ENCODE results near the gene GIMAP8. TPM values are rescaled to one million over a fixed set of nuclear protein-coding genes. Genes with fewer than 3 reads are reported as not detected.

Gene GIMAP8
- total RNA-seq, 2 experiments from 2014 or later = 2.9 to 3.8 TPM

GRCh38 chr7:150412016-150412415, 38.4 kb upstream of the GIMAP8 start:
- ChIA-PET CTCF (interaction anchor here (1.0 kb wide), 1 partner anchor 37 kb away, joined by 3 read pairs; no protein-coding TSS in a partner anchor), POLR2A (no interaction called here)
- Mint-ChIP-seq H3K9me3 (no peaks in the 10 kb centered on the region), H3K27me3 (no peaks in the 10 kb centered on the region), H3K4me3 (no peak overlapping the region), H3K27ac (no peak overlapping the region), H3K36me3 (ENCODE audit: low read depth) (peaks cover 37% of the 10 kb centered on the region), H3K4me1 (ENCODE audit: low read depth) (peaks cover 7% of the 10 kb centered on the region)
- ATAC-seq (ENCODE audit: poor library complexity) = no peak
- Histone ChIP-seq H3K4me1 (ENCODE audit: insufficient read depth, low read length) (peaks cover 7% of the 10 kb centered on the region), H3K36me3 (ENCODE audit: insufficient read depth, low read length) (peaks cover 27% of the 10 kb centered on the region), H3K9me3 (ENCODE audit: control insufficient read depth in 1 of 2, insufficient read depth in 1 of 2, low read length in 2 of 2) (no peaks in the 10 kb centered on the region), H3K27me3 (ENCODE audit: control insufficient read depth in 1 of 2, insufficient read depth in 2 of 2, low read length in 2 of 2) (no peaks in the 10 kb centered on the region), H3K4me3 (ENCODE audit: low read length) (no peak overlapping the region), H3K27ac (ENCODE audit: low read depth in 1 of 2, low read length in 2 of 2) (no peak overlapping the region)
- intact Hi-C loops (cut with DNase I, micrococcal nuclease) = loop anchor here in 1 of 2 experiments (5.0 kb wide), 1 partner anchor 875 kb away; no protein-coding TSS in a partner anchor
- DNase-seq = no peak
- TF ChIP-seq CTCF (IDR thresholded peaks at IDR 0.05) = no peak

- H3K36me3 Mint-ChIP-seq (ENCODE audit: low read depth) = peaks cover 35% of the 10 kb centered on the region
- intact Hi-C loops (cut with DNase I, micrococcal nuclease) = loop anchor here in 1 of 2 experiments (5.0 kb wide), 1 partner anchor 876 kb away; no protein-coding TSS in a partner anchor
- no peak overlapping the region for H3K27ac ChIP-seq (ENCODE audit: low read depth in 1 of 2, low read length in 2 of 2)
- no peak overlapping the region for H3K4me3 Mint-ChIP-seq
- no peak overlapping the region for H3K4me3 ChIP-seq (ENCODE audit: low read length)
- H3K36me3 ChIP-seq (ENCODE audit: insufficient read depth, low read length) = peaks cover 27% of the 10 kb centered on the region
- no peak for ATAC-seq (ENCODE audit: poor library complexity)
- H3K9me3 Mint-ChIP-seq = no peaks in the 10 kb centered on the region
- peaks cover 4% of the 10 kb centered on the region for H3K4me1 Mint-ChIP-seq (ENCODE audit: low read depth)
- H3K27ac Mint-ChIP-seq = no peak overlapping the region
- no peaks in the 10 kb centered on the region for H3K27me3 ChIP-seq (ENCODE audit: control insufficient read depth in 1 of 2, insufficient read depth in 2 of 2, low read length in 2 of 2)
- no peak for DNase-seq
- peaks cover 3% of the 10 kb centered on the region for H3K4me1 ChIP-seq (ENCODE audit: insufficient read depth, low read length)
- H3K9me3 ChIP-seq (ENCODE audit: control insufficient read depth in 1 of 2, insufficient read depth in 1 of 2, low read length in 2 of 2) = no peaks in the 10 kb centered on the region
- no peaks in the 10 kb centered on the region for H3K27me3 Mint-ChIP-seq
- POLR2A ChIA-PET = no interaction called here
- CTCF ChIA-PET = interaction anchor here (1.0 kb wide), 1 partner anchor 38 kb away, joined by 3 read pairs; no protein-coding TSS in a partner anchor
- no peak for TF ChIP-seq CTCF (IDR thresholded peaks at IDR 0.05)
These were observed 37.6 kb upstream of the GIMAP8 start for GRCh38 chr7:150412518-150413488.

GRCh38 chr7:150413640-150414081, 36.8 kb upstream of the GIMAP8 start:
- no peaks in the 10 kb centered on the region for H3K9me3 Mint-ChIP-seq
- no peak overlapping the region for H3K27ac Mint-ChIP-seq
- Histone ChIP-seq H3K9me3 (ENCODE audit: control insufficient read depth in 1 of 2, insufficient read depth in 1 of 2, low read length in 2 of 2) (no peaks in the 10 kb centered on the region), H3K36me3 (ENCODE audit: insufficient read depth, low read length) (peaks cover 25% of the 10 kb centered on the region), H3K27me3 (ENCODE audit: control insufficient read depth in 1 of 2, insufficient read depth in 2 of 2, low read length in 2 of 2) (no peaks in the 10 kb centered on the region), H3K27ac (ENCODE audit: low read depth in 1 of 2, low read length in 2 of 2) (no peak overlapping the region), H3K4me3 (ENCODE audit: low read length) (no peak overlapping the region), H3K4me1 (ENCODE audit: insufficient read depth, low read length) (peaks cover 3% of the 10 kb centered on the region)
- TF ChIP-seq CTCF (IDR thresholded peaks at IDR 0.05) = no peak
- no peak overlapping the region for H3K4me3 Mint-ChIP-seq
- POLR2A ChIA-PET = no interaction called here
- CTCF ChIA-PET = no interaction called here
- H3K4me1 Mint-ChIP-seq (ENCODE audit: low read depth) = peaks cover 3% of the 10 kb centered on the region
- H3K27me3 Mint-ChIP-seq = no peaks in the 10 kb centered on the region
- peaks cover 31% of the 10 kb centered on the region for H3K36me3 Mint-ChIP-seq (ENCODE audit: low read depth)
- DNase-seq = no peak
- ATAC-seq (ENCODE audit: poor library complexity) = no peak
- intact Hi-C loops (cut with DNase I, micrococcal nuclease) = loop anchor here in 1 of 2 experiments (5.0 kb wide), 1 partner anchor 876 kb away; no protein-coding TSS in a partner anchor

All from CD4-positive, alpha-beta T cell (primary cell).